Large intestine (tissue), 3 donors: ENCODE results near the gene ERG28. TPM values are rescaled to one million over a fixed set of nuclear protein-coding genes. Genes with fewer than 3 reads are reported as not detected.
"Not testable (repeated sequence)": the region's sequence is repeated elsewhere in the genome, so short reads cannot be mapped to it uniquely, and the experiment has no call there.

Source experiments
- DNase-seq, 2 donors: peaks; one replicate each; pipeline versions ENCODE4 v3.0.0 to v3.0.0-alpha.2; 2013
- H3K27ac ChIP-seq: one replicate; pipeline ENCODE4 v1.5.1; 2013; ENCODE audit warnings: low read length
- H3K27me3 ChIP-seq: 2 replicates; pipeline ENCODE4 v1.6.1; 2013; ENCODE audit warnings: low read length; ENCODE audit not compliant: control insufficient read depth, insufficient read depth
- H3K36me3 ChIP-seq: 2 replicates; pipeline ENCODE4 v1.6.1; 2013; ENCODE audit warnings: low read length; ENCODE audit not compliant: control insufficient read depth, insufficient read depth
- H3K4me1 ChIP-seq: one replicate; pipeline ENCODE4 v1.6.1; 2013; ENCODE audit warnings: low read length; ENCODE audit not compliant: control insufficient read depth, insufficient read depth
- H3K4me3 ChIP-seq: one replicate; pipeline ENCODE4 v1.5.1; 2013; ENCODE audit warnings: low read length
- H3K9me3 ChIP-seq: one replicate; pipeline ENCODE4 v1.6.1; 2013; ENCODE audit warnings: mild to moderate bottlenecking, low read depth, low read length, moderate library complexity; ENCODE audit not compliant: control insufficient read depth
- WGBS: methylation state at CpG from one replicate; pipeline ENCODE4 v1.1.5; 2013; ENCODE audit warnings: low lambda C conversion rate; ENCODE audit not compliant: insufficient coverage; 5-methylcytosine and 5-hydroxymethylcytosine counted together
- polyA plus RNA-seq: library from polyadenylated mRNA; unstranded; fragments of 120-200 nt; gene quantifications from one replicate; pipeline ENCODE4 v1.2.1, GENCODE V29; 2013

ERG28 gene
- polyA plus RNA-seq, 1 donor: 21.3 TPM

DNA sequence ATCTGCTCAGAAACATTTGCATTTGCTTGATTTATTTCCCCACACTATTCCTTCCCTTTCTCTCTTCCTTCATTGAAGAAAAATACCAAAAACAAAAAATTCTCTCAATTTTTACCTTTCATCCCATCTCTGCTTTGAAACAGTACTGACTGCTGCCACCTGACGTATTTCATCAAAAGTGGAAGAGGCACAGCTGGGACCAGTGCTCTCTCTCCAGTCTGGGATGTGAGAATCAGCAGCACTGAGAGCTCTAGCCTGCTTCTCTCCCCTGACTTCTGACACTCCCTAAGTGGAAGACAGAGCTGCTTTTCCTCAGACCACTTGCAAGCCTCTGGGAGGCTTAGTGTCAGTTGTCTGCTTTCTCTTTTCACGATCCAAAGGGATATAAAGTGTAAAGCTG, 37.2 kb upstream of the ERG28 start:
- no peak overlapping the region for H3K4me3 ChIP-seq
- no peak for DNase-seq
- H3K4me1 ChIP-seq: no peaks in the 10 kb centered on the region
- H3K9me3 ChIP-seq: no peaks in the 10 kb centered on the region
- peaks cover 40% of the 10 kb centered on the region for H3K36me3 ChIP-seq
- 80% methylated on average over 1 of the region's 2 CpGs for WGBS
- no peaks in the 10 kb centered on the region for H3K27me3 ChIP-seq
- H3K27ac ChIP-seq: no peak overlapping the region

GRCh38 chr14:75697386-75697785, 36.7 kb upstream of the ERG28 start:
- Histone ChIP-seq H3K27me3 (no peaks in the 10 kb centered on the region), H3K4me1 (no peaks in the 10 kb centered on the region)

DNA sequence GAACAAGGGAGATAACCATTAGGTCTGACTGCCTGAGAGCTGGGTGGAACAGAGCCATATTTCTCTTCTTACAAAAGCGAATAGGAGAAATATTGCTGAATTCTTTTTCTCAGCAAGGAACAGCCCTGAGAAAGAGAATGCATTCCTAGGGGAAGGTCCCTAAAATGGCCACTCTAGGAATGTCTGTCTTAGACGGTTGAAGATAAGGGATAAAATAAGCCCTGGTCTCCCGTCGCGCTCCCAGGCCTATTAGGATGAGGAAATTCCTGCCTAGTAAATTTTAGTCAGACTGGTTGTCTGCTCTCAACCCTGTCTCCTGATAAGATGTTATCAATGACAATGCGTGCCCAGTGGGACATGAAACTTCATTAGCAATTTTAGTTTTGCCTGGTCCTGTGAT, 34.3 kb upstream of the ERG28 start:
- not testable (repeated sequence) for H3K4me3 ChIP-seq, H3K27me3 ChIP-seq, H3K4me1 ChIP-seq, H3K9me3 ChIP-seq, H3K27ac ChIP-seq, DNase-seq
- peaks cover 47% of the 10 kb centered on the region for H3K36me3 ChIP-seq
- WGBS: 100% methylated on average over 1 of the region's 6 CpGs

More at GRCh38 chr14:75697386-75697785, 36.7 kb upstream of the ERG28 start:
- Histone ChIP-seq H3K36me3 (peaks cover 44% of the 10 kb centered on the region), H3K27ac (no peak overlapping the region), H3K9me3 (no peaks in the 10 kb centered on the region), H3K4me3 (no peak overlapping the region)
- no peak for DNase-seq
- 100% methylated on average over 1 of the region's 1 CpG for WGBS

DNA sequence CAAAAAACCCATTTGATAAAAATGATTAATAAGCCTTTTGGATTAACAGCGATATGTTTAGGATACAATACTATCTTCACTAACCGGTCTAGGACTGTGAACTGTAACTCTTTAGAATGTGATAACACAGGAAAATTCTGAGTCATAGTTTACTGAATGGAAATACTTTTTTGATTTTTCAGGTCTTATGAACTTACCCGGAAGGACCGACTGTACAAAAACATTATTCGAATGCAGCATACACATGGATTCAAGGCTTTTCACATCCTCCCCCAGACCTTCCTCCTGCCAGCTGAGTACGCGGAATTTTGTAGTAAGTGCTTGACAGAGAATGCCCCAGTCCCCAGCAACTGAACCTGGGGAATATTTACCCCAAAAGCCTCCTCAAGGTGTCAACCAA, 29.3 kb upstream of the ERG28 start:
- Histone ChIP-seq H3K27ac (no peak overlapping the region), H3K27me3 (no peaks in the 10 kb centered on the region), H3K4me3 (no peak overlapping the region), H3K4me1 (no peaks in the 10 kb centered on the region), H3K36me3 (peaks cover 36% of the 10 kb centered on the region), H3K9me3 (no peaks in the 10 kb centered on the region)
- no peak for DNase-seq
- WGBS: 85% methylated on average over 2 of the region's 7 CpGs

- Histone ChIP-seq H3K27me3 (no peaks in the 10 kb centered on the region), H3K9me3 (no peaks in the 10 kb centered on the region), H3K36me3 (peaks cover 35% of the 10 kb centered on the region), H3K27ac (no peak overlapping the region), H3K4me3 (no peak overlapping the region), H3K4me1 (no peaks in the 10 kb centered on the region)
- DNase-seq: no peak
- WGBS: no CpG with 5 or more reads among the region's 2 CpGs
Observed at GRCh38 chr14:75689012-75689411, 28.3 kb upstream of the ERG28 start.

DNA sequence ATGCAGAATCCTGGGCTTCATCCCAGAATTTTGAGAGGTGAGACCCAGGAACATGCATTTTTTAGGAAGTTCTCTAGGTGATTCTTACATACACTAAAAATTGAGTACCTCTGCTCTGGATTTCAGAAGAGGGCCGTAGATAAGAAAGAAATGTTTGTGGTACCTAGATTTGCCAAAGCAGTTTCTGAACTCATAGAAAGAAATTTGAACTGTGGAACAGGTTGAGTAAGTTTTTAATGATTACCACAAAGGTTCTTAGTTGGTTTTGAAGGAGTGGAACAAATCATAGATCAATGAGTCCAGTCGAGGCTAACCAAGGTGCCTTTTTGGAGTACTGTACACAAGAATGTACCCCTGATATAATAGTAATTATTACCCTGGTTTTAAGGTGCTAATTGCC, 25.2 kb upstream of the ERG28 start:
- Histone ChIP-seq H3K9me3 (no peaks in the 10 kb centered on the region), H3K36me3 (peaks cover 25% of the 10 kb centered on the region), H3K4me3 (no peak overlapping the region), H3K27ac (no peak overlapping the region), H3K4me1 (no peaks in the 10 kb centered on the region), H3K27me3 (no peaks in the 10 kb centered on the region)
- no peak for DNase-seq
- 40% methylated on average over 1 of the region's 2 CpGs for WGBS

GRCh38 chr14:75675265-75675960, 14.7 kb upstream of the ERG28 start:
- Histone ChIP-seq H3K27me3 (no peaks in the 10 kb centered on the region), H3K4me3 (no peak overlapping the region), H3K9me3 (no peaks in the 10 kb centered on the region), H3K4me1 (no peaks in the 10 kb centered on the region), H3K36me3 (peaks cover 9% of the 10 kb centered on the region), H3K27ac (no peak overlapping the region)
- WGBS: no CpG with 5 or more reads among the region's 2 CpGs
- no peak for DNase-seq

DNA sequence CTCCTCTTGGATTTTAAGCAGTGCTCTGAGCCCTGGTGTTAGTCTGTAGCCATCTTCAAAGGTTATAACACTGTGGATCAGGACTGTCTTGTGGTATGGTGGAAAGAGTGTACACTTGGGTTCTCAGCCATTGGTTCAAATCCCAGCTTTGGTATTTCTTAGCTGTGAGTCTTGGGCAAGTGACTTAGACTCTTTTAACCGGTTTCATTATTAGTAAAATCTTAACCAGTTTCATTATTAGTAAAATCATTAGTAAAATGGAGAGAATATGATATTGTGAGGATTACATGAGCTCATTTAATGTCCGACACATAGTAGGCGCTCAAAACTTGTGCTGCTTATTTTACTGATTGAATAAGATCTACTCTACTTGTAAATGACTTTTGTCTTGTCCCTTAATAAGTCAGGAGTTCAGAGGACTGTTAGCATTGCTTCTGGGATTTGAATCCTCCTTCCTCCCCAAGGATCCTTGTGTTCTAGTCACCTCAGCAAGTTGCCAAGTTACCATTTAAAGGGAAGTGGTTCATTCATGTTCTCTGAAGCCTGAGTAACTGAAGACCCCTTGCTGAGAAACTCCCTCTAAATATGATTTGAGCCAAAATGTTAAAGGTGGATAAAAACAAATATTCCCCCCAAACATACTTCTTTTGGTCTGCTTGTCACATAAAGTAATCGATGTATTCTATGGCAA, 12.8 kb upstream of the ERG28 start:
- Histone ChIP-seq H3K27me3 (no peaks in the 10 kb centered on the region), H3K36me3 (peaks cover 8% of the 10 kb centered on the region), H3K4me1 (no peaks in the 10 kb centered on the region), H3K4me3 (no peak overlapping the region), H3K27ac (no peak overlapping the region), H3K9me3 (no peaks in the 10 kb centered on the region)
- no peak for DNase-seq
- 100% methylated on average over 2 of the region's 4 CpGs for WGBS

- H3K4me1 ChIP-seq: no peaks in the 10 kb centered on the region
- H3K27ac ChIP-seq: no peak overlapping the region
- no peak for DNase-seq
- no peak overlapping the region for H3K4me3 ChIP-seq
- peaks cover 8% of the 10 kb centered on the region for H3K36me3 ChIP-seq
- no peaks in the 10 kb centered on the region for H3K9me3 ChIP-seq
- WGBS: 100% methylated on average over 1 of the region's 1 CpG
- H3K27me3 ChIP-seq: no peaks in the 10 kb centered on the region
Observed at GRCh38 chr14:75672605-75673192, 12.0 kb upstream of the ERG28 start.

GRCh38 chr14:75667099-75667765, 6.6 kb upstream of the ERG28 start:
- H3K27me3 ChIP-seq: no peaks in the 10 kb centered on the region
- no peak overlapping the region for H3K4me3 ChIP-seq
- peaks cover 3% of the 10 kb centered on the region for H3K4me1 ChIP-seq
- no peaks in the 10 kb centered on the region for H3K9me3 ChIP-seq
- peaks cover 8% of the 10 kb centered on the region for H3K36me3 ChIP-seq
- WGBS: no CpG with 5 or more reads among the region's 2 CpGs
- H3K27ac ChIP-seq: no peak overlapping the region
- DNase-seq: no peak
